ENCODE results near the gene PDHX. TPM values are rescaled to one million over a fixed set of nuclear protein-coding genes. Genes with fewer than 3 reads are reported as not detected.

The PDHX gene
- total RNA-seq, 1 donor from 2014 or later, result 34.6 TPM

GRCh38 chr11:34964610-34965331 lies 48.4 kb downstream of the PDHX start:
- DNase-seq (ENCODE audit: extremely low spot score, unreplicated experiment), result no peak
- Mint-ChIP-seq H3K9me3 (ENCODE audit: unreplicated experiment) (no peaks in the 10 kb centered on the region), H3K27me3 (ENCODE audit: unreplicated experiment) (no peaks in the 10 kb centered on the region), H3K36me3 (ENCODE audit: unreplicated experiment) (peaks cover 33% of the 10 kb centered on the region), H3K4me1 (ENCODE audit: unreplicated experiment) (peaks cover 19% of the 10 kb centered on the region), H3K4me3 (ENCODE audit: unreplicated experiment) (no peak overlapping the region), H3K27ac (ENCODE audit: unreplicated experiment) (no peak overlapping the region)
- no peak for TF ChIP-seq CTCF (IDR thresholded peaks at IDR 0.05)

GRCh38 chr11:34968862-34969261 lies 52.4 kb downstream of the PDHX start:
- H3K9me3 Mint-ChIP-seq (ENCODE audit: unreplicated experiment), result no peaks in the 10 kb centered on the region
- no peaks in the 10 kb centered on the region for H3K4me1 Mint-ChIP-seq (ENCODE audit: unreplicated experiment)
- H3K4me3 Mint-ChIP-seq (ENCODE audit: unreplicated experiment), result no peak overlapping the region
- peaks cover 44% of the 10 kb centered on the region for H3K36me3 Mint-ChIP-seq (ENCODE audit: unreplicated experiment)
- no peak for DNase-seq (ENCODE audit: extremely low spot score, unreplicated experiment)
- no peak overlapping the region for H3K27ac Mint-ChIP-seq (ENCODE audit: unreplicated experiment)
- H3K27me3 Mint-ChIP-seq (ENCODE audit: unreplicated experiment), result no peaks in the 10 kb centered on the region
- no peak for TF ChIP-seq CTCF (IDR thresholded peaks at IDR 0.05)

- Mint-ChIP-seq H3K4me3 (ENCODE audit: unreplicated experiment) (no peak overlapping the region), H3K27me3 (ENCODE audit: unreplicated experiment) (no peaks in the 10 kb centered on the region), H3K4me1 (ENCODE audit: unreplicated experiment) (peaks cover 1% of the 10 kb centered on the region), H3K36me3 (ENCODE audit: unreplicated experiment) (peaks cover 46% of the 10 kb centered on the region), H3K9me3 (ENCODE audit: unreplicated experiment) (no peaks in the 10 kb centered on the region), H3K27ac (ENCODE audit: unreplicated experiment) (no peak overlapping the region)
- no peak for TF ChIP-seq CTCF (IDR thresholded peaks at IDR 0.05)
- no peak for DNase-seq (ENCODE audit: extremely low spot score, unreplicated experiment)
Measured at GRCh38 chr11:34970033-34970432, 53.6 kb downstream of the PDHX start.

- no peak overlapping the region for H3K27ac Mint-ChIP-seq (ENCODE audit: unreplicated experiment)
- no peaks in the 10 kb centered on the region for H3K9me3 Mint-ChIP-seq (ENCODE audit: unreplicated experiment)
- H3K4me1 Mint-ChIP-seq (ENCODE audit: unreplicated experiment), result peaks cover 6% of the 10 kb centered on the region
- no peaks in the 10 kb centered on the region for H3K27me3 Mint-ChIP-seq (ENCODE audit: unreplicated experiment)
- H3K4me3 Mint-ChIP-seq (ENCODE audit: unreplicated experiment), result no peak overlapping the region
- no peak for DNase-seq (ENCODE audit: extremely low spot score, unreplicated experiment)
- H3K36me3 Mint-ChIP-seq (ENCODE audit: unreplicated experiment), result peaks cover 49% of the 10 kb centered on the region
- no peak for TF ChIP-seq CTCF (IDR thresholded peaks at IDR 0.05)
Measured at GRCh38 chr11:34970480-34970879, 54.1 kb downstream of the PDHX start.

GRCh38 chr11:34971928-34972327 lies 55.5 kb downstream of the PDHX start:
- no peak for DNase-seq (ENCODE audit: extremely low spot score, unreplicated experiment)
- peaks cover 45% of the 10 kb centered on the region for H3K36me3 Mint-ChIP-seq (ENCODE audit: unreplicated experiment)
- H3K27me3 Mint-ChIP-seq (ENCODE audit: unreplicated experiment), result no peaks in the 10 kb centered on the region
- no peak overlapping the region for H3K27ac Mint-ChIP-seq (ENCODE audit: unreplicated experiment)
- peaks cover 20% of the 10 kb centered on the region for H3K4me1 Mint-ChIP-seq (ENCODE audit: unreplicated experiment)
- no peaks in the 10 kb centered on the region for H3K9me3 Mint-ChIP-seq (ENCODE audit: unreplicated experiment)
- TF ChIP-seq CTCF (IDR thresholded peaks at IDR 0.05), result no peak
- no peak overlapping the region for H3K4me3 Mint-ChIP-seq (ENCODE audit: unreplicated experiment)

Data from osteocyte (in vitro differentiated cells).